Loucy (cell line): Measurements from ENCODE around the gene MED8.
"Not testable (repeated sequence)": the region's sequence is repeated elsewhere in the genome, so short reads cannot be mapped to it uniquely, and the experiment has no call there.

ENCODE experiments used
- H2AFZ ChIP-seq: fragments of 200-600 bp; sonication (generic); 2 replicates; pipeline ENCODE4 v1.6.0; 2016; ENCODE audit warnings: antibody characterized with exemption, mild to moderate bottlenecking, low read length, moderate library complexity
- H3F3A ChIP-seq: fragments of 200-600 bp; 2 replicates; pipeline ENCODE4 v1.6.0; 2016; ENCODE audit warnings: antibody characterized with exemption, low read depth, mild to moderate bottlenecking
- H3K27me3 ChIP-seq: fragments of 200-600 bp; sonication (generic); 2 replicates; pipeline ENCODE4 v1.6.1; 2014; ENCODE audit warnings: low read length, mild to moderate bottlenecking; ENCODE audit not compliant: insufficient read depth, poor library complexity, severe bottlenecking
- H3K36me3 ChIP-seq: fragments of 200-600 bp; sonication (generic); 2 replicates; pipeline ENCODE4 v1.6.1; 2016; ENCODE audit warnings: low read length; ENCODE audit not compliant: insufficient read depth
- H3K4me1 ChIP-seq: fragments of 200-600 bp; sonication (generic); 2 replicates; pipeline ENCODE4 v1.5.1; 2014; ENCODE audit warnings: low read length, mild to moderate bottlenecking; ENCODE audit not compliant: insufficient read depth, poor library complexity, severe bottlenecking
- H3K4me2 ChIP-seq: fragments of 200-600 bp; sonication (generic); 2 replicates; pipeline ENCODE4 v1.6.0; 2014; ENCODE audit warnings: antibody characterized with exemption, low read length, low read depth, mild to moderate bottlenecking; ENCODE audit not compliant: poor library complexity, severe bottlenecking
- H3K4me3 ChIP-seq: fragments of 200-600 bp; sonication (generic); 2 replicates; pipeline ENCODE4 v1.5.1; 2014; ENCODE audit warnings: low read length, mild to moderate bottlenecking, mixed read lengths; ENCODE audit not compliant: poor library complexity, severe bottlenecking
- H3K79me2 ChIP-seq: fragments of 200-600 bp; sonication (generic); 2 replicates; pipeline ENCODE4 v1.6.1; 2014; ENCODE audit warnings: low read length; ENCODE audit not compliant: insufficient read depth
- H3K9ac ChIP-seq: fragments of 200-600 bp; sonication (generic); 2 replicates; pipeline ENCODE4 v1.6.0; 2014; ENCODE audit warnings: mild to moderate bottlenecking, low read depth, low read length, moderate library complexity; ENCODE audit not compliant: poor library complexity, severe bottlenecking
- H3K9me2 ChIP-seq: fragments of 200-600 bp; sonication (generic); replicated peaks from 2 replicates; pipeline ENCODE4 v1.6.1; 2016; ENCODE audit warnings: low read depth, low read length, mixed read lengths
- H3K9me3 ChIP-seq: fragments of 200-600 bp; sonication (generic); 2 replicates; pipeline ENCODE4 v1.6.1; 2014; ENCODE audit warnings: mild to moderate bottlenecking, antibody characterized with exemption, low read length, low read depth; ENCODE audit not compliant: insufficient read depth
- H4K20me1 ChIP-seq: fragments of 200-600 bp; sonication (generic); 2 replicates; pipeline ENCODE4 v1.6.0; 2014; ENCODE audit warnings: antibody characterized with exemption, low read length, mild to moderate bottlenecking; ENCODE audit not compliant: insufficient read depth, poor library complexity, severe bottlenecking
- EZH2phosphoT487 ChIP-seq: fragments of 200-600 bp; IDR thresholded peaks from 2 replicates; pipeline ENCODE4 v1.6.1; 2018; ENCODE audit warnings: antibody characterized with exemption, mild to moderate bottlenecking, moderate library complexity, borderline replicate concordance
- TF ChIP-seq, protein P1 (sequence below): fragments of 200-600 bp; sonication (generic); conservative IDR thresholded peaks from 2 replicates; pipeline ENCODE4 v1.5.1; 2014; ENCODE audit warnings: mild to moderate bottlenecking, antibody characterized with exemption, low read length

The MED8 gene

DNA sequence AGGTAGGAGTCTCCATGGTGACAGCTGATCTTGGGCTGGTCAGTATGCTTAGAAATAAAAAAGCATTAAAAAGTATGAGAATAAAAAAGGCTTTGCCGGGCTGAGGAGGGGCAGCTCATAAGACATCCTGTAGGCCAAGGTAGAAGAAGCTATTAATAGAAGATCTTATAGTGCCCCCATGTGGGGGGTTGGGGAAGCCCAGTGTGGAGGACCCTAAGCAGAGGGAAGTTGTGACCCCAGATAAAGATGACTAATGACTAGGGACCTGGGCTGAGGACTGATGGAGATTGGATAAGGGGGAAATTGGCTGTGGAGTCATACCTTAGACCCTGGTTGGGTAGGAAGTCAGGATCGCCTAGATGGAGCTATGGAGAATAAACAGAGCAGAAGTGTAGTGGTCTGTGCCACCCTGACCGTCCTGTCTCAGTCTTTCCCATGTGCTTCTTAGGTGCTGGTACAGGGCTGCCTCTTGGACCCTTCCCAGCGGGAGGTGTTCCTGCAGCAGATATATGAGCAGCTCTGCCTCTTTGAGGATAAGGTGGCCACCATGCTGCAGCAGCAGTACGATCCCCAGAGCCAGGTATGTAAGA is 25.1 kb upstream of the MED8 start:
- H3F3A ChIP-seq, result no peaks in the 10 kb centered on the region
- no peak overlapping the region for H3K4me3 ChIP-seq
- H3K9ac ChIP-seq, result no peak overlapping the region
- H3K79me2 ChIP-seq, result no peaks in the 10 kb centered on the region
- H3K4me2 ChIP-seq, result no peak overlapping the region
- H2AFZ ChIP-seq, result no peak overlapping the region
- H3K4me1 ChIP-seq, result no peaks in the 10 kb centered on the region
- H3K9me3 ChIP-seq, result no peaks in the 10 kb centered on the region
- H3K9me2 ChIP-seq, result no peaks in the 10 kb centered on the region
- no peaks in the 10 kb centered on the region for H4K20me1 ChIP-seq
- no peaks in the 10 kb centered on the region for H3K27me3 ChIP-seq
- peaks cover 13% of the 10 kb centered on the region; the same call in 1 of the 2 replicates for H3K36me3 ChIP-seq
- TF ChIP-seq EZH2phosphoT487, result no peak
- TF ChIP-seq, protein P1, sequence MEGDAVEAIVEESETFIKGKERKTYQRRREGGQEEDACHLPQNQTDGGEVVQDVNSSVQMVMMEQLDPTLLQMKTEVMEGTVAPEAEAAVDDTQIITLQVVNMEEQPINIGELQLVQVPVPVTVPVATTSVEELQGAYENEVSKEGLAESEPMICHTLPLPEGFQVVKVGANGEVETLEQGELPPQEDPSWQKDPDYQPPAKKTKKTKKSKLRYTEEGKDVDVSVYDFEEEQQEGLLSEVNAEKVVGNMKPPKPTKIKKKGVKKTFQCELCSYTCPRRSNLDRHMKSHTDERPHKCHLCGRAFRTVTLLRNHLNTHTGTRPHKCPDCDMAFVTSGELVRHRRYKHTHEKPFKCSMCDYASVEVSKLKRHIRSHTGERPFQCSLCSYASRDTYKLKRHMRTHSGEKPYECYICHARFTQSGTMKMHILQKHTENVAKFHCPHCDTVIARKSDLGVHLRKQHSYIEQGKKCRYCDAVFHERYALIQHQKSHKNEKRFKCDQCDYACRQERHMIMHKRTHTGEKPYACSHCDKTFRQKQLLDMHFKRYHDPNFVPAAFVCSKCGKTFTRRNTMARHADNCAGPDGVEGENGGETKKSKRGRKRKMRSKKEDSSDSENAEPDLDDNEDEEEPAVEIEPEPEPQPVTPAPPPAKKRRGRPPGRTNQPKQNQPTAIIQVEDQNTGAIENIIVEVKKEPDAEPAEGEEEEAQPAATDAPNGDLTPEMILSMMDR, result peak; percentile 83

DNA sequence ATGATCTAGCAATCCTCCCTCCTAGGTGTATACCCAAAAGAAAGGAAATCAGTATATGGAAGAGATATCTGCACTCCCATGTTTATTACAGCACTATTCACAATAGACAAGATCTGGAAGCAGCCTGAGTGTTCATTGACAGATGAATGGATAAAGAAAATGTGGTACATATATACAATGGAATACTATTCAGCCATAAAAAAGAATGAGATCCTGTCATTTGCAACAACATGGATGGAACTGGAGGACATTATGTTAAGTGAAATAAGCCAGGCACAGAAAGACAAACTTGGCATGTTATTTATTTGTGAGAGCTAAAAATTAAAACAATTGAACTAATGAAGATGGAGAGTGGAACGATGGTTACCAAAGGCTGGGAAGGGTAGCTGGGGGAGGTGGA is 23.8 kb upstream of the MED8 start:
- H3K9ac ChIP-seq, H2AFZ ChIP-seq, H3K79me2 ChIP-seq, H3K4me1 ChIP-seq, H3K27me3 ChIP-seq, H3K36me3 ChIP-seq, H3F3A ChIP-seq, H3K9me3 ChIP-seq, H3K4me3 ChIP-seq, H3K4me2 ChIP-seq, H4K20me1 ChIP-seq, H3K9me2 ChIP-seq: not testable (repeated sequence)

DNA sequence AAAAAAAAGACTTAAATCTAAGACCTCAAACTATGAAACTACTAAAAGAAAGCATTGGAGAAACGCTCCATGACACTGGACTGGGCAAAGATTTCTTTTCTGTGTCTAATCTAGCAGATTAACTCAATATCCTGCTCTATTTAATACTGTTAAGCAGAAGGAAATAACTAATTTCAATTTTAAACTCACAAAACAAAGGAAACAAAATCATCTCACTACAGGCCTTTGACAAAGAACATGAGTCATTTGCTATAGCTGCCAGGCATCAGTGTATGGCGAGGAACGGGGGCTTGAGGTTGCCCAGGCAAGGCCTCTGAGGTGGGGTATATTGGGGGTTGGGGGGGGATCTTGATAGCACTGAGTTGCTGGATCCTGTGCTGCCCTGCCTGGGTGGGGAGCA is 21.0 kb upstream of the MED8 start:
- peaks cover 9% of the 10 kb centered on the region; the same call in 1 of the 2 replicates for H3K36me3 ChIP-seq
- H3K79me2 ChIP-seq, result no peaks in the 10 kb centered on the region
- no peaks in the 10 kb centered on the region for H3K9me2 ChIP-seq
- H3K27me3 ChIP-seq, result no peaks in the 10 kb centered on the region
- H2AFZ ChIP-seq, result no peak overlapping the region
- H4K20me1 ChIP-seq, result no peaks in the 10 kb centered on the region
- H3F3A ChIP-seq, result no peaks in the 10 kb centered on the region
- H3K4me1 ChIP-seq, result no peaks in the 10 kb centered on the region
- no peak overlapping the region for H3K9ac ChIP-seq
- no peak for TF ChIP-seq EZH2phosphoT487
- TF ChIP-seq, protein P1, result no peak
- H3K9me3 ChIP-seq, result no peaks in the 10 kb centered on the region
- H3K4me2 ChIP-seq, result no peak overlapping the region
- H3K4me3 ChIP-seq, result no peak overlapping the region

DNA sequence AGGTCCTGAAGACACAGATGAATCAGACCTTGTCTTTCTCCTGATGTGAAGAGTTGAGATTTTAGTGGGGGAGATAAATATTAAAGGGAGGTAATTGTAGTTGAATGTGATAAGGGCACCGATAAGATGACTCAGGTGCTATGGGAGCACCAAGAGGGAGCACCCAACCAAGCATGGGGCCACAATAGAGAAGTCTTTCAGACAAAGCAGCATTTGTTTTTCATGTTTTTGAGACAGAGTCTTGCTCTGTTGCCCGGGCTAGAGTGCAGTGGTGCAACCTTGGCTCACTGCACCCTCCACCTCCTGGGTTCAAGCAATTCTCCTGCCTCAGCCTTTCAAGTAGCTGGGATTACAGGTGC is 16.3 kb upstream of the MED8 start:
- Histone ChIP-seq H3K4me3 (no peak overlapping the region), H3K9ac (no peak overlapping the region), H3K9me2 (no peaks in the 10 kb centered on the region), H4K20me1 (no peaks in the 10 kb centered on the region), H3K4me2 (no peak overlapping the region), H3K79me2 (no peaks in the 10 kb centered on the region), H3F3A (no peaks in the 10 kb centered on the region), H3K36me3 (peaks cover 19% of the 10 kb centered on the region; the same call in 1 of the 2 replicates), H3K27me3 (no peaks in the 10 kb centered on the region), H3K4me1 (no peaks in the 10 kb centered on the region), H2AFZ (no peak overlapping the region), H3K9me3 (no peaks in the 10 kb centered on the region)
- TF ChIP-seq EZH2phosphoT487, result no peak
- TF ChIP-seq, protein P1, result no peak
